ENCODE measurements around the gene ST3GAL2.
"Not testable (repeated sequence)": the region's sequence is repeated elsewhere in the genome, so short reads cannot be mapped to it uniquely, and the experiment has no call there.

ST3GAL2 gene

GRCh38 chr16:70467113-70467512 lies 28.2 kb upstream of the ST3GAL2 start:
- no peak for DNase-seq

GRCh38 chr16:70466805-70467076 lies 27.8 kb upstream of the ST3GAL2 start:
- no peak for DNase-seq

GRCh38 chr16:70465999-70466804 lies 27.3 kb upstream of the ST3GAL2 start:
- DNase-seq = no peak

- no peak for DNase-seq
These were observed 24.3 kb upstream of the ST3GAL2 start for GRCh38 chr16:70463235-70463634.

- no peak for DNase-seq
These were observed 21.9 kb upstream of the ST3GAL2 start for GRCh38 chr16:70460737-70461261.

- no peak for DNase-seq
These were observed 18.7 kb upstream of the ST3GAL2 start for GRCh38 chr16:70457446-70458166.

GRCh38 chr16:70455910-70456309 lies 17.0 kb upstream of the ST3GAL2 start:
- peak; percentile 34 for DNase-seq

GRCh38 chr16:70454222-70455034 lies 15.5 kb upstream of the ST3GAL2 start, which contains the start of gene FCSK:
Gene FCSK, plus strand, starts transcription at chr16:70454595. Its CDS starts 8,596 bp downstream, at chr16:70463191.
- DNase-seq = peak; percentile 87

- no peak for DNase-seq
These were observed 15.0 kb upstream of the ST3GAL2 start for GRCh38 chr16:70453892-70454221.

GRCh38 chr16:70453117-70453891 lies 14.4 kb upstream of the ST3GAL2 start:
- DNase-seq = no peak

- DNase-seq = not testable (repeated sequence)
These were observed 12.1 kb upstream of the ST3GAL2 start for GRCh38 chr16:70451004-70451340.

GRCh38 chr16:70450142-70451003 lies 11.5 kb upstream of the ST3GAL2 start:
- not testable (repeated sequence) for DNase-seq

GRCh38 chr16:70448075-70448474 lies 9.2 kb upstream of the ST3GAL2 start:
- DNase-seq = no peak

- peak; percentile 47 for DNase-seq
These were observed 5.6 kb upstream of the ST3GAL2 start for GRCh38 chr16:70444249-70445063.

- DNase-seq = no peak
These were observed 3.4 kb upstream of the ST3GAL2 start for GRCh38 chr16:70442344-70442743.

GRCh38 chr16:70441406-70441990 lies 2.6 kb upstream of the ST3GAL2 start:
- no peak for DNase-seq

GRCh38 chr16:70440009-70440692 lies 1.3 kb upstream of the ST3GAL2 start:
- DNase-seq = no peak

- DNase-seq = peak; percentile 66
These were observed 323 bp downstream of the ST3GAL2 start for GRCh38 chr16:70438585-70438968.

Measured in OCI-M1 (cell line).